Measurements from ENCODE around the gene RTN4.
A peak's percentile ranks its signal among the peaks of the same experiment; 100 is the strongest.

RTN4 gene

DNA sequence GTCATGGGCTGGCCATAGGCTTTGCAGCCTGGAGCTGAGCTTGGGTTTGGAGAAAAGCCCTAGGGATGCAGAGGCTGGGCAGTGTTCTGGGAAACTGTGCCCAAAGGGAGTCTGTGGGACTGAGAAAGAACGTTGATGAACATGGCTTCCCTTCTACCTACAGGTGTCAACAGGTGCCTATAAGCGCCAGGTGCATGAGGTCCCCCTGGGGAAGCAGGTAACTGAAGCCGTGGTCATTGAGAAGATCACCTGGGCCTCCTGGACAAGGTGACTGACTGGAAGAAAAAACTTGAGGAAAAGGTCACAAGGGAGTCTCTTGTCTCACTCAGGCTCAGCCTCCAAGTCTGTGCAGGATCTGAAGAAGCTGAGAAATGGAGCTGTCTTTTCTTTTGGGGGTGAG, 83.4 kb downstream of the RTN4 start:
- no peak for TF ChIP-seq SIN3A (IDR thresholded peaks at IDR 0.05; ENCODE audit: borderline replicate concordance, insufficient read depth, low read length)
- TF ChIP-seq TAF1 (IDR thresholded peaks at IDR 0.05; ENCODE audit: borderline replicate concordance, insufficient read depth, low read length): no peak
- TF ChIP-seq, protein P1, sequence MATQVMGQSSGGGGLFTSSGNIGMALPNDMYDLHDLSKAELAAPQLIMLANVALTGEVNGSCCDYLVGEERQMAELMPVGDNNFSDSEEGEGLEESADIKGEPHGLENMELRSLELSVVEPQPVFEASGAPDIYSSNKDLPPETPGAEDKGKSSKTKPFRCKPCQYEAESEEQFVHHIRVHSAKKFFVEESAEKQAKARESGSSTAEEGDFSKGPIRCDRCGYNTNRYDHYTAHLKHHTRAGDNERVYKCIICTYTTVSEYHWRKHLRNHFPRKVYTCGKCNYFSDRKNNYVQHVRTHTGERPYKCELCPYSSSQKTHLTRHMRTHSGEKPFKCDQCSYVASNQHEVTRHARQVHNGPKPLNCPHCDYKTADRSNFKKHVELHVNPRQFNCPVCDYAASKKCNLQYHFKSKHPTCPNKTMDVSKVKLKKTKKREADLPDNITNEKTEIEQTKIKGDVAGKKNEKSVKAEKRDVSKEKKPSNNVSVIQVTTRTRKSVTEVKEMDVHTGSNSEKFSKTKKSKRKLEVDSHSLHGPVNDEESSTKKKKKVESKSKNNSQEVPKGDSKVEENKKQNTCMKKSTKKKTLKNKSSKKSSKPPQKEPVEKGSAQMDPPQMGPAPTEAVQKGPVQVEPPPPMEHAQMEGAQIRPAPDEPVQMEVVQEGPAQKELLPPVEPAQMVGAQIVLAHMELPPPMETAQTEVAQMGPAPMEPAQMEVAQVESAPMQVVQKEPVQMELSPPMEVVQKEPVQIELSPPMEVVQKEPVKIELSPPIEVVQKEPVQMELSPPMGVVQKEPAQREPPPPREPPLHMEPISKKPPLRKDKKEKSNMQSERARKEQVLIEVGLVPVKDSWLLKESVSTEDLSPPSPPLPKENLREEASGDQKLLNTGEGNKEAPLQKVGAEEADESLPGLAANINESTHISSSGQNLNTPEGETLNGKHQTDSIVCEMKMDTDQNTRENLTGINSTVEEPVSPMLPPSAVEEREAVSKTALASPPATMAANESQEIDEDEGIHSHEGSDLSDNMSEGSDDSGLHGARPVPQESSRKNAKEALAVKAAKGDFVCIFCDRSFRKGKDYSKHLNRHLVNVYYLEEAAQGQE (IDR thresholded peaks at IDR 0.05; ENCODE audit: insufficient read depth in 1 of 2, low read depth in 2 of 2, low read length in 2 of 2): no peak
- TF ChIP-seq POLR2AphosphoS5 (IDR thresholded peaks at IDR 0.05; ENCODE audit: low read depth, low read length): no peak
- TF ChIP-seq FOXP2 (optimal IDR thresholded peaks at IDR 0.05; ENCODE audit: borderline replicate concordance, extremely low read depth, extremely low read length, insufficient read depth): no peak

DNA sequence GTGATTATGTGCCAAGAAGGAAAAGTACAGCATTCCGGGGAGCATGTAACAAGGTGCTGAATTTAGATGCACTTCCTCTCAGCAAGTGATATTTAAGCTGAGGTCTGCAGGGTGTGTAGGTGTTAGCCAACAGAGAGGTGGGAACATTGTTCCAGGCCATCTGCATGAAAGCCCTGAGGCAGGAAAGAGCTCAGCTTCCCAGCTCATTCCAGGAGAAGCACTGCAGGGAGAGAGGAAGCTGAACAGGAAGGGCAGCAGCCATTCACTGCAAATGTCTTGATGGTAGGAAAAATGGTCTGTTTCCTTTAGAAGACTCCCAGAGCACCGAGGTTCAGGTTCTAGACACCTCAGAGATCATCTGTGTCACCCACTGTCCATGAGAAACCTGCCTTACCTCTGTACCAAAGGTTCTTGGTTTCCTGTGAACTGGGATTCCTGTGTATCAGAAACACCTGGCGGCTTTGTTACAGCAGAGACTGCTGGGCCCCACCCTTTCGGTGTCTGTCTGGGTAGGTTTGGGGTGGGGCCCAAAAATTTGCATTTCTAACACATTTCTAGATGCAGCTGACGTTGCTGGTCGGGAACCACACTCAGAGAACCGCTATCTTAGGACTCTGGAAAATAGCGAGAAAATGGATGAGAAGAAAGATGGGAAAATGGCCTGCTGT, 84.0 kb downstream of the RTN4 start:
- TF ChIP-seq, protein P1 (IDR thresholded peaks at IDR 0.05; ENCODE audit: insufficient read depth in 1 of 2, low read depth in 2 of 2, low read length in 2 of 2): no peak
- TF ChIP-seq POLR2AphosphoS5 (IDR thresholded peaks at IDR 0.05; ENCODE audit: low read depth, low read length) (0 out of 2 replicates have a peak, but pooled peaks have one; percentile 29), FOXP2 (optimal IDR thresholded peaks at IDR 0.05; ENCODE audit: borderline replicate concordance, extremely low read depth, extremely low read length, insufficient read depth) (no peak)

DNA sequence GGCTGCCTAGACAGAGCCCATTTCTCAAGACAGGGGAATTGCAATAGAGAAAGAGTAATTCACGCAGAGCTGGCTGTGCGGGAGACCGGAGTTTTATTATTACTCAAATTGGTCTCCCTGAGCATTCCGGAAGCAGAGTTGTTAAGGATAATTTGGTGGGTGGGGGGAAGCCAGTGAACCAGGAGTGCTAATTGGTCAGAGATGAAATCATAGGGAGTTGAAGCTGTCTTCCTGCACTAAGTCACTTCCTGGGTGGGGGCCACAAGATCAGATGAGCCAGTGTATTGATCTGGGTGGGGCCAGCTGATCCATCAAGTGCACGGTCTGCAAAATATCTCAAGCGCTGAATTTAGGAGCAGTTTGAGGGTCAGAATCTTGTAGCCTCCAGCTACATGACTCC, 84.8 kb downstream of the RTN4 start:
- TF ChIP-seq TAF1 (IDR thresholded peaks at IDR 0.05; ENCODE audit: borderline replicate concordance, insufficient read depth, low read length) (no peak), POLR2AphosphoS5 (IDR thresholded peaks at IDR 0.05; ENCODE audit: low read depth, low read length) (no peak), FOXP2 (optimal IDR thresholded peaks at IDR 0.05; ENCODE audit: borderline replicate concordance, extremely low read depth, extremely low read length, insufficient read depth) (no peak), SIN3A (IDR thresholded peaks at IDR 0.05; ENCODE audit: borderline replicate concordance, insufficient read depth, low read length) (no peak)
- TF ChIP-seq, protein P1 (IDR thresholded peaks at IDR 0.05; ENCODE audit: insufficient read depth in 1 of 2, low read depth in 2 of 2, low read length in 2 of 2): no peak

DNA sequence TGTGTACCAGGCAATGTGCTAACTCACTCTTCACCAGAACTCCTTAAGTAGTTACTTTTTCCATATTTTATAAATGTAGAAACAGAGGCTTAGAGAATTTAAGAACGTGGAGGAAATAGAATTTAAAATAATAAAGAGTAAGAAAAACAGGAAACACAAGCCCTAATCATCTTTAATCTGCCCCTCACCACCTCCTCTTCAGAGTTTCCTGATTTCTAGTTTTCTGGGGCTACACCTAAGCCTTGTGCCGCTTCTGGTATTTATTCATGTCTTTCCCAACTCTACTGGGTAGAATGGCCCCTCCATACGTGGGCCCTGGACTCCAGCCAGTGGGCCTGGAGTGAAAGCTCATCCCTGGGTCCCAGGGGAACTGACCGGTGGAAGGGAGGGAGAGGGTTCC, 85.4 kb downstream of the RTN4 start:
- TF ChIP-seq SIN3A (IDR thresholded peaks at IDR 0.05; ENCODE audit: borderline replicate concordance, insufficient read depth, low read length): no peak
- TF ChIP-seq, protein P1 (IDR thresholded peaks at IDR 0.05; ENCODE audit: insufficient read depth in 1 of 2, low read depth in 2 of 2, low read length in 2 of 2): no peak
- TF ChIP-seq POLR2AphosphoS5 (IDR thresholded peaks at IDR 0.05; ENCODE audit: low read depth, low read length): no peak
- no peak for TF ChIP-seq FOXP2 (optimal IDR thresholded peaks at IDR 0.05; ENCODE audit: borderline replicate concordance, extremely low read depth, extremely low read length, insufficient read depth)
- no peak for TF ChIP-seq TAF1 (IDR thresholded peaks at IDR 0.05; ENCODE audit: borderline replicate concordance, insufficient read depth, low read length)

DNA sequence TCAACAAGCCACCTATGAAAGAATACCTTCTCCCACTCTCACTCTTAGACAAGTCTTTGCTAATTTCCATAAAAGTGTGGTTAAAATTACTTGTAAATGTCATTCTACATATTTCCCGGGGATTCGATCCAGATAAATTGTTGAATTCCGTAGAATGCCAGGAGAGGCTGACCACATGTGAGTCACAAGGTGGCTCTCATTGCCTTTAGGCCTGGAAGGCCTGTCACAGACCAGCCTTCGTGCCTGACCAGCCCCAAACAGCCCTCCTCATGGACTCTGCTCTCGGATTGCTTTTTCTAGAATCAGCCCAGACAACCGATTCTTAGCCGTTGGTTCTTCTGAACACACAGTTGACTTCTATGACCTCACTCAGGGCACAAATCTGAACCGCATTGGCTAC, 86.0 kb downstream of the RTN4 start:
- TF ChIP-seq TAF1 (IDR thresholded peaks at IDR 0.05; ENCODE audit: borderline replicate concordance, insufficient read depth, low read length) (no peak), POLR2AphosphoS5 (IDR thresholded peaks at IDR 0.05; ENCODE audit: low read depth, low read length) (no peak)

Measured in PFSK-1 (cell line).